Neutrophil (primary cell): ENCODE data around the gene CGNL1.

Experiments
- H3K27ac ChIP-seq: fragments of 200-600 bp; sonication (generic); 2 replicates; pipeline ENCODE4 v1.5.1; 2016; ENCODE audit warnings: mild to moderate bottlenecking, moderate library complexity
- H3K27me3 ChIP-seq: fragments of 200-600 bp; sonication (generic); 2 replicates; pipeline ENCODE4 v1.6.0; 2016; ENCODE audit warnings: mild to moderate bottlenecking
- H3K36me3 ChIP-seq: fragments of 200-600 bp; sonication (generic); 2 replicates; pipeline ENCODE4 v1.5.1; 2017
- H3K4me1 ChIP-seq, 2 experiments: fragments of 200-600 bp in 1 of 2; sonication (generic) in 1 of 2; 1 replicate in 1 of 2; 2 replicates in 1 of 2; pipeline versions ENCODE4 v1.5.1 to v1.6.1; 2013 to 2016; ENCODE audit warnings: low read depth in 1 of 2, low read length in 1 of 2, mild to moderate bottlenecking in 1 of 2, moderate library complexity in 1 of 2; ENCODE audit not compliant: control insufficient read depth in 1 of 2, insufficient read depth in 1 of 2
- H3K4me3 ChIP-seq, 2 experiments: fragments of 200-600 bp in 1 of 2; sonication (generic) in 1 of 2; 1 replicate in 1 of 2; 2 replicates in 1 of 2; pipeline ENCODE4 v1.5.1; 2013 to 2016; ENCODE audit warnings: low read depth in 1 of 2, low read length in 1 of 2, mild to moderate bottlenecking in 1 of 2, moderate library complexity in 1 of 2
- H3K9me3 ChIP-seq: fragments of 200-600 bp; sonication (generic); 2 replicates; pipeline ENCODE4 v1.5.1; 2016
- TF ChIP-seq, protein P1 (sequence below): fragments of 200-600 bp; sonication (generic); IDR thresholded peaks from 2 replicates; pipeline ENCODE4 v1.5.1; 2016; ENCODE audit warnings: antibody characterized with exemption

The CGNL1 gene

DNA sequence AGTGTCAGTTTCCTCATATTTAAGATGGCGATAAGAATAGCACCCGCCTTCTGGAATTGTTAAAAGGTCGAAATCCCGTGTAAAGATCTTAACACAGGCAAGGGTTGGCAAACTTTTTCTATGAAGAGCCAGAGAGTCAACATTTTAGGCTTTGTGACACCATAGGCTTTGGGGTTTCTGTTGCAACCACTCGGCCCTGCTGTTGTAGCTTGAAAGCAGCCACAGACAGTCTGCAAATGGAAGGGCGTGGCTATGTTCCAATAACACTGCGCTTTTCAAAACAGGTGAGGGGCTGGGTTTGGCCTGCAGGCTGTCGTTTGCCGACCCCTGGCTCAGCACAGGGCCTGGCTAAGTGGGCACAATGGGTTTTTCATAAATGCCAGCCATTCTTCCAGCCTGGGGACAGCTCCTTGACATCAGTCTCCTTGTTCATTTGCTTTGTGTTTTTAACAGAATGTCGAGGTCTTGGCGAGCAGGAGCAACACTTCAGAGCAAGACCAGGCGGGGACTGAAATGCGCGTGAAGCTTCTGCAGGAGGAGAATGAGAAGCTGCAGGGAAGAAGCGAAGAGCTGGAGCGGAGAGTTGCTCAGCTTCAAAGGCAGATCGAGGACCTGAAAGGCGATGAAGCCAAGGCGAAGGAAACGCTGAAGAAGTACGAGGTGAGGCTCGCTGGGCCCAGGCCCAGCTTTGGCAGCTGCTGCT, 140.2 kb downstream of the CGNL1 start:
- H3K4me3 ChIP-seq: no peak overlapping the region
- H3K4me1 ChIP-seq: no peaks in the 10 kb centered on the region
- H3K27ac ChIP-seq: no peak overlapping the region
- TF ChIP-seq, protein P1, sequence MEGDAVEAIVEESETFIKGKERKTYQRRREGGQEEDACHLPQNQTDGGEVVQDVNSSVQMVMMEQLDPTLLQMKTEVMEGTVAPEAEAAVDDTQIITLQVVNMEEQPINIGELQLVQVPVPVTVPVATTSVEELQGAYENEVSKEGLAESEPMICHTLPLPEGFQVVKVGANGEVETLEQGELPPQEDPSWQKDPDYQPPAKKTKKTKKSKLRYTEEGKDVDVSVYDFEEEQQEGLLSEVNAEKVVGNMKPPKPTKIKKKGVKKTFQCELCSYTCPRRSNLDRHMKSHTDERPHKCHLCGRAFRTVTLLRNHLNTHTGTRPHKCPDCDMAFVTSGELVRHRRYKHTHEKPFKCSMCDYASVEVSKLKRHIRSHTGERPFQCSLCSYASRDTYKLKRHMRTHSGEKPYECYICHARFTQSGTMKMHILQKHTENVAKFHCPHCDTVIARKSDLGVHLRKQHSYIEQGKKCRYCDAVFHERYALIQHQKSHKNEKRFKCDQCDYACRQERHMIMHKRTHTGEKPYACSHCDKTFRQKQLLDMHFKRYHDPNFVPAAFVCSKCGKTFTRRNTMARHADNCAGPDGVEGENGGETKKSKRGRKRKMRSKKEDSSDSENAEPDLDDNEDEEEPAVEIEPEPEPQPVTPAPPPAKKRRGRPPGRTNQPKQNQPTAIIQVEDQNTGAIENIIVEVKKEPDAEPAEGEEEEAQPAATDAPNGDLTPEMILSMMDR: no peak
- no peaks in the 10 kb centered on the region for H3K9me3 ChIP-seq
- no peaks in the 10 kb centered on the region for H3K36me3 ChIP-seq
- no peaks in the 10 kb centered on the region for H3K27me3 ChIP-seq

- no peaks in the 10 kb centered on the region for H3K4me1 ChIP-seq
- TF ChIP-seq, protein P1: no peak
- no peaks in the 10 kb centered on the region for H3K27me3 ChIP-seq
- H3K27ac ChIP-seq: no peak overlapping the region
- no peaks in the 10 kb centered on the region for H3K36me3 ChIP-seq
- no peak overlapping the region for H3K4me3 ChIP-seq
- H3K9me3 ChIP-seq: no peaks in the 10 kb centered on the region
These were observed 140.8 kb downstream of the CGNL1 start for GRCh38 chr15:57517030-57517671.

- TF ChIP-seq, protein P1: no peak
- Histone ChIP-seq H3K27me3 (no peaks in the 10 kb centered on the region), H3K4me3 (no peak overlapping the region), H3K9me3 (no peaks in the 10 kb centered on the region), H3K27ac (no peak overlapping the region), H3K36me3 (no peaks in the 10 kb centered on the region), H3K4me1 (no peaks in the 10 kb centered on the region)
These were observed 142.6 kb downstream of the CGNL1 start for GRCh38 chr15:57518779-57519405.

GRCh38 chr15:57519806-57520205, 143.5 kb downstream of the CGNL1 start:
- Histone ChIP-seq H3K9me3 (no peaks in the 10 kb centered on the region), H3K4me1 (no peaks in the 10 kb centered on the region), H3K4me3 (no peak overlapping the region), H3K27me3 (no peaks in the 10 kb centered on the region), H3K36me3 (no peaks in the 10 kb centered on the region), H3K27ac (no peak overlapping the region)
- TF ChIP-seq, protein P1: no peak

- TF ChIP-seq, protein P1: no peak
- Histone ChIP-seq H3K4me1 (no peaks in the 10 kb centered on the region), H3K9me3 (no peaks in the 10 kb centered on the region), H3K36me3 (no peaks in the 10 kb centered on the region), H3K4me3 (no peak overlapping the region), H3K27ac (no peak overlapping the region), H3K27me3 (no peaks in the 10 kb centered on the region)
These were observed 145.2 kb downstream of the CGNL1 start for GRCh38 chr15:57521503-57521902.
